CD14-positive monocyte (primary cell): ENCODE measurements around the gene ZFYVE28. TPM values are rescaled to one million over a fixed set of nuclear protein-coding genes. Genes with fewer than 3 reads are reported as not detected.

Experiments used
- DNase-seq, 3 donors: peaks; one replicate each; pipeline ENCODE4 v3.0.0-alpha.2; 2011 to 2022
- H2AFZ ChIP-seq: 2 replicates; pipeline ENCODE4 v1.6.0; 2012; ENCODE audit warnings: mild to moderate bottlenecking, low read depth, low read length, inconsistent platforms; ENCODE audit not compliant: insufficient read depth, poor library complexity, severe bottlenecking
- H3K27ac ChIP-seq, 2 donors: 1 replicate in 1 of 2; 2 replicates in 1 of 2; pipeline ENCODE4 v1.5.1; 2012 to 2013; ENCODE audit warnings: low read length in 2 of 2, control low read depth in 1 of 2, inconsistent platforms in 1 of 2, low read depth in 1 of 2, mild to moderate bottlenecking in 1 of 2
- H3K27me3 ChIP-seq, 2 donors: one replicate each; pipeline versions ENCODE4 v1.6.0 to v1.6.1; 2011 to 2013; ENCODE audit warnings: low read length in 2 of 2; ENCODE audit not compliant: control insufficient read depth in 2 of 2, insufficient read depth in 2 of 2
- H3K36me3 ChIP-seq, 2 donors: replicated peaks in 1 of 2; 1 replicate in 1 of 2; 2 replicates in 1 of 2; pipeline versions ENCODE4 v1.5.1 to v1.6.1; 2012 to 2013; ENCODE audit warnings: low read length in 2 of 2, control low read depth in 1 of 2, inconsistent platforms in 1 of 2, mild to moderate bottlenecking in 1 of 2; ENCODE audit not compliant: insufficient read depth in 2 of 2, control insufficient read depth in 1 of 2
- H3K4me1 ChIP-seq, 2 donors: 1 replicate in 1 of 2; 2 replicates in 1 of 2; pipeline versions ENCODE4 v1.5.1 to v1.6.1; 2012 to 2013; ENCODE audit warnings: low read length in 2 of 2, control low read depth in 1 of 2, inconsistent platforms in 1 of 2, mild to moderate bottlenecking in 1 of 2, moderate library complexity in 1 of 2; ENCODE audit not compliant: insufficient read depth in 2 of 2, control insufficient read depth in 1 of 2
- H3K4me2 ChIP-seq: replicated peaks from 2 replicates; pipeline ENCODE3; 2012; ENCODE audit warnings: low read length, moderate library complexity, mild to moderate bottlenecking; ENCODE audit not compliant: poor library complexity, severe bottlenecking; ENCODE audit errors: extremely low read depth
- H3K4me3 ChIP-seq, 3 experiments: fragments of 200-600 bp in 1 of 3; sonication (generic) in 1 of 3; replicated peaks in 1 of 3; 1 replicate in 2 of 3; 2 replicates in 1 of 3; pipeline ENCODE4 v1.5.1; 2011 to 2013; ENCODE audit warnings: low read length in 3 of 3, mild to moderate bottlenecking in 3 of 3, control low read depth in 2 of 3, low read depth in 2 of 3, inconsistent platforms in 1 of 3, moderate library complexity in 1 of 3
- H3K79me2 ChIP-seq: 2 replicates; pipeline ENCODE4 v1.6.0; 2012; ENCODE audit warnings: mild to moderate bottlenecking, control low read depth, inconsistent platforms, low read length, moderate library complexity; ENCODE audit not compliant: insufficient read depth
- H3K9ac ChIP-seq: 2 replicates; pipeline ENCODE4 v1.6.0; 2017; ENCODE audit warnings: low read length, mild to moderate bottlenecking; ENCODE audit not compliant: insufficient read depth, poor library complexity, severe bottlenecking
- H3K9me3 ChIP-seq, 2 donors: replicated peaks in 1 of 2; 1 replicate in 1 of 2; 2 replicates in 1 of 2; pipeline versions ENCODE4 v1.5.1 to v1.6.1; 2012 to 2013; ENCODE audit warnings: low read length in 2 of 2, control low read depth in 1 of 2; ENCODE audit not compliant: control insufficient read depth in 1 of 2, insufficient read depth in 1 of 2
- H4K20me1 ChIP-seq: 2 replicates; pipeline ENCODE4 v1.6.0; 2012; ENCODE audit warnings: mild to moderate bottlenecking, low read length, control low read depth, moderate library complexity; ENCODE audit not compliant: insufficient read depth
- H3K27ac Mint-ChIP-seq, 7 donors: one replicate each; pipeline ENCODE4 v1.8.0; 2020; ENCODE audit warnings: mild to moderate bottlenecking in 7 of 7, mixed read lengths in 7 of 7, moderate library complexity in 6 of 7, inconsistent platforms in 2 of 7
- H3K27me3 Mint-ChIP-seq, 3 donors: one replicate each; pipeline ENCODE4 v1.8.0; 2021 to 2022; ENCODE audit warnings: low read depth in 3 of 3, mild to moderate bottlenecking in 3 of 3, mixed read lengths in 3 of 3, moderate library complexity in 3 of 3, inconsistent platforms in 1 of 3
- H3K36me3 Mint-ChIP-seq, 2 donors: one replicate each; pipeline ENCODE4 v1.8.0; 2020; ENCODE audit warnings: mixed read lengths in 2 of 2, inconsistent platforms in 1 of 2, mild to moderate bottlenecking in 1 of 2
- H3K4me1 Mint-ChIP-seq: one replicate; pipeline ENCODE4 v1.8.0; 2020; ENCODE audit warnings: mild to moderate bottlenecking, mixed read lengths
- H3K4me3 Mint-ChIP-seq, 2 donors: one replicate each; pipeline ENCODE4 v1.8.0; 2020; ENCODE audit warnings: mild to moderate bottlenecking in 2 of 2, mixed read lengths in 2 of 2, moderate library complexity in 1 of 2
- H3K9me3 Mint-ChIP-seq, 7 donors: one replicate each; pipeline ENCODE4 v1.8.0; 2020 to 2022; ENCODE audit warnings: mixed read lengths in 7 of 7, mild to moderate bottlenecking in 6 of 7, moderate library complexity in 6 of 7, inconsistent platforms in 2 of 7
- CTCF ChIP-seq: fragments of 200-600 bp; IDR thresholded peaks from one replicate; pipeline ENCODE4 v1.8.0; 2022; ENCODE audit warnings: antibody characterized with exemption, mild to moderate bottlenecking
- WGBS: methylation state at CpG from one replicate; pipeline ENCODE4 v1.1.5; 2013; ENCODE audit warnings: missing lambda C conversion rate; ENCODE audit not compliant: insufficient coverage; 5-methylcytosine and 5-hydroxymethylcytosine counted together
- intact Hi-C, 2 donors: fragments of 100-400 bp; cut with micrococcal nuclease; formaldehyde crosslinking; loops; one replicate each; pipeline versions ENCODE4 v1.15.0 to v1.15.1; 2023
- polyA plus RNA-seq, 3 donors: library from polyadenylated mRNA; depleted of rRNA in 1 of 3; unstranded in 2 of 3; stranded (reverse) in 1 of 3; fragments of 300-500 nt in 2 of 3; fragments of >200 nt in 1 of 3; fragmentation: Illumina TruSeq in 2 of 3; gene quantifications; 1 replicate in 2 of 3; 2 replicates in 1 of 3; pipeline ENCODE4 v1.2.3, GENCODE V29; 2012 to 2021

The ZFYVE28 gene
- polyA plus RNA-seq, 3 donors: 1.0 to 4.4 (median 1.1) TPM

GRCh38 chr4:2251795-2252529 lies 166.5 kb downstream of the ZFYVE28 start:
- Histone ChIP-seq H3K27ac (no peak overlapping the region), H3K4me1 (no peaks in the 10 kb centered on the region), H3K79me2 (no peaks in the 10 kb centered on the region), H3K27me3 (no peaks in the 10 kb centered on the region), H2AFZ (no peak overlapping the region), H3K4me3 (no peak overlapping the region), H3K9me3 (no peaks in the 10 kb centered on the region), H3K9ac (no peak overlapping the region), H4K20me1 (peaks cover 65% of the 10 kb centered on the region), H3K36me3 (peaks cover 70 to 87% of the 10 kb centered on the region in 2 donors), H3K4me2 (no peak overlapping the region)
- Mint-ChIP-seq H3K4me1 (peaks cover 2% of the 10 kb centered on the region), H3K9me3 (no peaks in the 10 kb centered on the region), H3K4me3 (no peak overlapping the region), H3K27ac (peak overlapping the region in 3 of 7 donors; percentile 6 to 26 (median 20)), H3K36me3 (peaks cover 48 to 73% of the 10 kb centered on the region in 2 donors), H3K27me3 (peaks cover 0 to under 1% (median 0%) of the 10 kb centered on the region in 3 donors)
- DNase-seq: no peak
- no peak for TF ChIP-seq CTCF
- intact Hi-C loops: no loop called here
- 95% methylated on average over 13 of the region's 16 CpGs for WGBS

GRCh38 chr4:2251073-2251794 lies 167.2 kb downstream of the ZFYVE28 start:
- no peaks in the 10 kb centered on the region for H3K9me3 Mint-ChIP-seq
- H3K4me1 ChIP-seq: no peaks in the 10 kb centered on the region
- TF ChIP-seq CTCF: no peak
- no peak overlapping the region for H2AFZ ChIP-seq
- H3K9me3 ChIP-seq: no peaks in the 10 kb centered on the region
- no peaks in the 10 kb centered on the region for H3K27me3 ChIP-seq
- intact Hi-C loops: no loop called here
- peaks cover 66 to 79% of the 10 kb centered on the region in 2 donors for H3K36me3 ChIP-seq
- peak overlapping the region in 2 of 7 donors; percentile 6 to 20 for H3K27ac Mint-ChIP-seq
- H4K20me1 ChIP-seq: peaks cover 57% of the 10 kb centered on the region
- H3K4me3 ChIP-seq: no peak overlapping the region
- 94% methylated on average over 25 of the region's 25 CpGs for WGBS
- H3K79me2 ChIP-seq: no peaks in the 10 kb centered on the region
- no peak overlapping the region for H3K4me3 Mint-ChIP-seq
- no peak for DNase-seq
- H3K36me3 Mint-ChIP-seq: peaks cover 46 to 70% of the 10 kb centered on the region in 2 donors
- no peak overlapping the region for H3K4me2 ChIP-seq
- H3K27me3 Mint-ChIP-seq: no peaks in the 10 kb centered on the region
- no peak overlapping the region for H3K27ac ChIP-seq
- H3K9ac ChIP-seq: no peak overlapping the region
- H3K4me1 Mint-ChIP-seq: no peaks in the 10 kb centered on the region
